ENCODE measurements around the gene FLNB. TPM values are rescaled to one million over a fixed set of nuclear protein-coding genes. Genes with fewer than 3 reads are reported as not detected.

The FLNB gene
- polyA plus RNA-seq, 1 donor from 2014 or later = 10.3 TPM

DNA sequence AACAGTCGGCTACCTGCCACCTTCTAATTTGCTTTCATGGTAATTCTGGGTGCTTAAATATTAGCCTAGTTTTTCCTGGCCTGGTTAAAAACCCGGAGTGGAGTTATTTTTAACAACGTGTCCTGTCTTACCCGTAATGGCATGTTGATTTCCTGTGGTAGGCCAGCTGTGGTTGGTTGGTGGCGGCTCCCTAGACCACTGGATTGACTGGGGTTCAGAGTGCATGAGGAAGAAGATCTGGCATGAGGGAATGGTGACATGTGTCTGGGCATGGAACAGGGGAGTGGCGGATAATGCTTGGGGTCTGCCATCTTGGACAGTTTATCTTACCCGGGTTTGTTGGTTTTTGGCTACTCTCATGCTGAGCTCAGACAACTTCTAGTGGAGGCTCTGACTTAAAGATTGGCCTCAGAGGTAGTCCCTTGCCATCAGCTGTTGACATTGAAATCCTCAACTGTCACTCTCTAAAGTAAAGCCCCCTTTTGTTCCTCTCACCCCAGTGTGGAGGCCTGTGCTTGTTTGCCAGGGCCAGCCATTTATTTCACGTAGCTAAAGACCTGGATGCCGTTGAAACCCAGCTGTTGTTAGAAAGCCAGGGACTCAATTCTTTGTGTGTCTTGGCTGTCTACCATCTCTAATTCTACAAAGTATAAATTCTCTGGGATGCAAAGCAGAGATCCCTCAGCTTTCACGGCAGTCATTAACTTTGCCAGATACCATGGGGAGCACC lies 121.0 kb downstream of the FLNB start:
- Histone ChIP-seq H3K9me2 (ENCODE audit: insufficient read depth, low read length) (no peaks in the 10 kb centered on the region), H3K79me2 (replicated peaks; ENCODE audit: insufficient read depth, low read length) (no peaks in the 10 kb centered on the region), H3K27ac (ENCODE audit: low read length) (no peak overlapping the region), H3K36me3 (ENCODE audit: insufficient read depth, low read length) (no peaks in the 10 kb centered on the region), H4K20me1 (ENCODE audit: insufficient read depth) (no peaks in the 10 kb centered on the region), H3K27me3 (ENCODE audit: insufficient read depth, low read depth, low read length) (no peaks in the 10 kb centered on the region), H3K9me3 (ENCODE audit: low read length) (no peaks in the 10 kb centered on the region), H3F3A (ENCODE audit: insufficient read depth, low read length, poor library complexity, severe bottlenecking) (no peaks in the 10 kb centered on the region), H3K4me2 (ENCODE audit: low read length) (no peak overlapping the region), H3K4me3 (ENCODE audit: low read length) (no peak overlapping the region), H2AFZ (ENCODE audit: low read depth, low read length) (no peak overlapping the region), H3K9ac (ENCODE audit: low read length) (no peak overlapping the region)
- TF ChIP-seq, protein P1, sequence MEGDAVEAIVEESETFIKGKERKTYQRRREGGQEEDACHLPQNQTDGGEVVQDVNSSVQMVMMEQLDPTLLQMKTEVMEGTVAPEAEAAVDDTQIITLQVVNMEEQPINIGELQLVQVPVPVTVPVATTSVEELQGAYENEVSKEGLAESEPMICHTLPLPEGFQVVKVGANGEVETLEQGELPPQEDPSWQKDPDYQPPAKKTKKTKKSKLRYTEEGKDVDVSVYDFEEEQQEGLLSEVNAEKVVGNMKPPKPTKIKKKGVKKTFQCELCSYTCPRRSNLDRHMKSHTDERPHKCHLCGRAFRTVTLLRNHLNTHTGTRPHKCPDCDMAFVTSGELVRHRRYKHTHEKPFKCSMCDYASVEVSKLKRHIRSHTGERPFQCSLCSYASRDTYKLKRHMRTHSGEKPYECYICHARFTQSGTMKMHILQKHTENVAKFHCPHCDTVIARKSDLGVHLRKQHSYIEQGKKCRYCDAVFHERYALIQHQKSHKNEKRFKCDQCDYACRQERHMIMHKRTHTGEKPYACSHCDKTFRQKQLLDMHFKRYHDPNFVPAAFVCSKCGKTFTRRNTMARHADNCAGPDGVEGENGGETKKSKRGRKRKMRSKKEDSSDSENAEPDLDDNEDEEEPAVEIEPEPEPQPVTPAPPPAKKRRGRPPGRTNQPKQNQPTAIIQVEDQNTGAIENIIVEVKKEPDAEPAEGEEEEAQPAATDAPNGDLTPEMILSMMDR (IDR thresholded peaks at IDR 0.05; ENCODE audit: poor library complexity, severe bottlenecking) = no peak
- TF ChIP-seq TAF1 (IDR thresholded peaks at IDR 0.05; ENCODE audit: low read depth) (no peak), POLR2AphosphoS5 (IDR thresholded peaks at IDR 0.05) (no peak), RAD21 (conservative IDR thresholded peaks at IDR 0.05) (no peak), MXI1 (conservative IDR thresholded peaks at IDR 0.05; ENCODE audit: poor library complexity, severe bottlenecking) (no peak), EZH2 (IDR thresholded peaks at IDR 0.05; ENCODE audit: borderline replicate concordance, insufficient read depth, low read length, poor library complexity, severe bottlenecking) (no peak), SMC3 (conservative IDR thresholded peaks at IDR 0.05; ENCODE audit: poor library complexity) (no peak), EP300 (conservative IDR thresholded peaks at IDR 0.05; ENCODE audit: poor library complexity, severe bottlenecking) (no peak)
- TF ChIP-seq, protein P2, sequence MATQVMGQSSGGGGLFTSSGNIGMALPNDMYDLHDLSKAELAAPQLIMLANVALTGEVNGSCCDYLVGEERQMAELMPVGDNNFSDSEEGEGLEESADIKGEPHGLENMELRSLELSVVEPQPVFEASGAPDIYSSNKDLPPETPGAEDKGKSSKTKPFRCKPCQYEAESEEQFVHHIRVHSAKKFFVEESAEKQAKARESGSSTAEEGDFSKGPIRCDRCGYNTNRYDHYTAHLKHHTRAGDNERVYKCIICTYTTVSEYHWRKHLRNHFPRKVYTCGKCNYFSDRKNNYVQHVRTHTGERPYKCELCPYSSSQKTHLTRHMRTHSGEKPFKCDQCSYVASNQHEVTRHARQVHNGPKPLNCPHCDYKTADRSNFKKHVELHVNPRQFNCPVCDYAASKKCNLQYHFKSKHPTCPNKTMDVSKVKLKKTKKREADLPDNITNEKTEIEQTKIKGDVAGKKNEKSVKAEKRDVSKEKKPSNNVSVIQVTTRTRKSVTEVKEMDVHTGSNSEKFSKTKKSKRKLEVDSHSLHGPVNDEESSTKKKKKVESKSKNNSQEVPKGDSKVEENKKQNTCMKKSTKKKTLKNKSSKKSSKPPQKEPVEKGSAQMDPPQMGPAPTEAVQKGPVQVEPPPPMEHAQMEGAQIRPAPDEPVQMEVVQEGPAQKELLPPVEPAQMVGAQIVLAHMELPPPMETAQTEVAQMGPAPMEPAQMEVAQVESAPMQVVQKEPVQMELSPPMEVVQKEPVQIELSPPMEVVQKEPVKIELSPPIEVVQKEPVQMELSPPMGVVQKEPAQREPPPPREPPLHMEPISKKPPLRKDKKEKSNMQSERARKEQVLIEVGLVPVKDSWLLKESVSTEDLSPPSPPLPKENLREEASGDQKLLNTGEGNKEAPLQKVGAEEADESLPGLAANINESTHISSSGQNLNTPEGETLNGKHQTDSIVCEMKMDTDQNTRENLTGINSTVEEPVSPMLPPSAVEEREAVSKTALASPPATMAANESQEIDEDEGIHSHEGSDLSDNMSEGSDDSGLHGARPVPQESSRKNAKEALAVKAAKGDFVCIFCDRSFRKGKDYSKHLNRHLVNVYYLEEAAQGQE (IDR thresholded peaks at IDR 0.05; ENCODE audit: borderline replicate concordance) = no peak

DNA sequence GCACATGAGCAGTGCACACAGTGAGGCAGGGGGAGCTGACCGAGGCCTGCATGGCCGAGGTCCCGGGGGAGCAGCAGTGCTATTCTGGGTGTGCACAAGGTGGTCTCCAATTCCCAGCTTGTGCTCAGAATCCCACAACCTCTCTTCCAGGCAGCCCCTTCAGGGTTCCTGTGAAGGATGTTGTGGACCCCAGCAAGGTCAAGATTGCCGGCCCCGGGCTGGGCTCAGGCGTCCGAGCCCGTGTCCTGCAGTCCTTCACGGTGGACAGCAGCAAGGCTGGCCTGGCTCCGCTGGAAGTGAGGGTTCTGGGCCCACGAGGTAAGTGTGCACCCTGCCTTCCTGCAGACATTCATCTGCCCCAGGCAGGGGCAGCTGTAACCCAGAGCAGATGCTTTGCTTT lies 122.4 kb downstream of the FLNB start:
- no peak overlapping the region for H2AFZ ChIP-seq (ENCODE audit: low read depth, low read length)
- no peak overlapping the region for H3K9ac ChIP-seq (ENCODE audit: low read length)
- H3K9me2 ChIP-seq (ENCODE audit: insufficient read depth, low read length) = no peaks in the 10 kb centered on the region
- H3F3A ChIP-seq (ENCODE audit: insufficient read depth, low read length, poor library complexity, severe bottlenecking) = no peaks in the 10 kb centered on the region
- TF ChIP-seq RAD21 (conservative IDR thresholded peaks at IDR 0.05) (no peak), TAF1 (IDR thresholded peaks at IDR 0.05; ENCODE audit: low read depth) (no peak), SMC3 (conservative IDR thresholded peaks at IDR 0.05; ENCODE audit: poor library complexity) (no peak), POLR2AphosphoS5 (IDR thresholded peaks at IDR 0.05) (no peak), MXI1 (conservative IDR thresholded peaks at IDR 0.05; ENCODE audit: poor library complexity, severe bottlenecking) (no peak), EZH2 (IDR thresholded peaks at IDR 0.05; ENCODE audit: borderline replicate concordance, insufficient read depth, low read length, poor library complexity, severe bottlenecking) (no peak), EP300 (conservative IDR thresholded peaks at IDR 0.05; ENCODE audit: poor library complexity, severe bottlenecking) (no peak)
- TF ChIP-seq, protein P1 (IDR thresholded peaks at IDR 0.05; ENCODE audit: poor library complexity, severe bottlenecking) = no peak
- TF ChIP-seq, protein P2 (IDR thresholded peaks at IDR 0.05; ENCODE audit: borderline replicate concordance) = no peak
- no peak overlapping the region for H3K27ac ChIP-seq (ENCODE audit: low read length)
- no peaks in the 10 kb centered on the region for H3K79me2 ChIP-seq (replicated peaks; ENCODE audit: insufficient read depth, low read length)
- no peak overlapping the region for H3K4me2 ChIP-seq (ENCODE audit: low read length)
- H3K36me3 ChIP-seq (ENCODE audit: insufficient read depth, low read length) = no peaks in the 10 kb centered on the region
- no peak overlapping the region for H3K4me3 ChIP-seq (ENCODE audit: low read length)
- no peaks in the 10 kb centered on the region for H3K27me3 ChIP-seq (ENCODE audit: insufficient read depth, low read depth, low read length)
- H3K9me3 ChIP-seq (ENCODE audit: low read length) = no peaks in the 10 kb centered on the region
- no peaks in the 10 kb centered on the region for H4K20me1 ChIP-seq (ENCODE audit: insufficient read depth)
